Kidney epithelial cell (primary cell): ENCODE results near the gene DGCR8. TPM values are rescaled to one million over a fixed set of nuclear protein-coding genes. Genes with fewer than 3 reads are reported as not detected.

Experiments
- DNase-seq: peaks from one replicate; pipeline ENCODE4 v3.0.0-alpha.2; 2010; ENCODE audit warnings: low read depth
- H3K27me3 ChIP-seq: 2 replicates; pipeline ENCODE4 v1.6.0; 2011; ENCODE audit warnings: low read length; ENCODE audit not compliant: control insufficient read depth, insufficient read depth
- H3K36me3 ChIP-seq: 2 replicates; pipeline ENCODE4 v1.5.1; 2011; ENCODE audit warnings: low read length; ENCODE audit not compliant: control insufficient read depth, insufficient read depth
- H3K4me3 ChIP-seq: 2 replicates; pipeline ENCODE4 v1.5.1; 2011; ENCODE audit warnings: low read depth, mild to moderate bottlenecking, control low read depth, low read length
- CTCF ChIP-seq: IDR thresholded peaks from 2 replicates; pipeline ENCODE4 v1.5.1; 2011; ENCODE audit warnings: mild to moderate bottlenecking, moderate library complexity, low read length, control low read depth, inconsistent platforms; ENCODE audit not compliant: insufficient read depth, poor library complexity, severe bottlenecking
- total RNA-seq: library from RNA; depleted of rRNA; stranded (reverse); fragments of >200 nt; gene quantifications from 2 replicates; pipeline ENCODE4 v1.2.3, GENCODE V29; 2015

The DGCR8 gene
- total RNA-seq, 1 donor from 2014 or later = 34.0 TPM

GRCh38 chr22:20140107-20140445 lies 60.0 kb downstream of the DGCR8 start:
- no peak for DNase-seq
- TF ChIP-seq CTCF = no peak
- H3K27me3 ChIP-seq = no peaks in the 10 kb centered on the region
- H3K4me3 ChIP-seq = no peak overlapping the region
- H3K36me3 ChIP-seq = no peaks in the 10 kb centered on the region

GRCh38 chr22:20140521-20140964 lies 60.5 kb downstream of the DGCR8 start:
- no peak for DNase-seq
- TF ChIP-seq CTCF = no peak
- H3K4me3 ChIP-seq = no peak overlapping the region
- no peaks in the 10 kb centered on the region for H3K27me3 ChIP-seq
- H3K36me3 ChIP-seq = no peaks in the 10 kb centered on the region

- Histone ChIP-seq H3K27me3 (no peaks in the 10 kb centered on the region), H3K36me3 (no peaks in the 10 kb centered on the region), H3K4me3 (no peak overlapping the region)
- no peak for TF ChIP-seq CTCF
- DNase-seq = peak; percentile 75
These were observed 61.4 kb downstream of the DGCR8 start for GRCh38 chr22:20141186-20142077.

- no peaks in the 10 kb centered on the region for H3K36me3 ChIP-seq
- H3K4me3 ChIP-seq = no peak overlapping the region
- no peaks in the 10 kb centered on the region for H3K27me3 ChIP-seq
- no peak for DNase-seq
- TF ChIP-seq CTCF = no peak
These were observed 62.9 kb downstream of the DGCR8 start for GRCh38 chr22:20142711-20143621.

- TF ChIP-seq CTCF = no peak
- H3K4me3 ChIP-seq = no peak overlapping the region
- no peaks in the 10 kb centered on the region for H3K27me3 ChIP-seq
- DNase-seq = no peak
- H3K36me3 ChIP-seq = no peaks in the 10 kb centered on the region
These were observed 64.0 kb downstream of the DGCR8 start for GRCh38 chr22:20143883-20144665.
